Uterus (tissue), 4 donors: Measurements from ENCODE around the gene NCBP2L. TPM values are rescaled to one million over a fixed set of nuclear protein-coding genes. Genes with fewer than 3 reads are reported as not detected.

ENCODE experiments used
- DNase-seq, 2 donors: peaks; one replicate each; pipeline ENCODE4 v3.0.0-alpha.2; 2019 to 2020
- H3K27ac ChIP-seq, 2 donors: fragments of 200-600 bp; sonication (generic); 1 replicate in 1 of 2; 2 replicates in 1 of 2; pipeline ENCODE4 v1.5.1; 2016 to 2018
- H3K27me3 ChIP-seq, 2 donors: fragments of 200-600 bp; sonication (generic); one replicate each; pipeline ENCODE4 v1.5.1; 2018 to 2019; ENCODE audit warnings: control low read depth in 1 of 2
- H3K36me3 ChIP-seq, 2 donors: fragments of 200-600 bp; sonication (generic); one replicate each; pipeline ENCODE4 v1.5.1; 2019; ENCODE audit warnings: control low read depth in 1 of 2
- H3K4me1 ChIP-seq, 2 donors: fragments of 200-600 bp; sonication (generic); one replicate each; pipeline ENCODE4 v1.5.1; 2018 to 2019; ENCODE audit warnings: control low read depth in 1 of 2
- H3K4me3 ChIP-seq, 2 donors: fragments of 200-600 bp; sonication (generic); 1 replicate in 1 of 2; 2 replicates in 1 of 2; pipeline ENCODE4 v1.5.1; 2018 to 2019; ENCODE audit warnings: mild to moderate bottlenecking in 1 of 2
- H3K9me3 ChIP-seq, 2 donors: fragments of 200-600 bp; sonication (generic); one replicate each; pipeline ENCODE4 v1.5.1; 2019; ENCODE audit warnings: control low read depth in 1 of 2
- CTCF ChIP-seq, 4 experiments: fragments of 200-600 bp in 2 of 4; fragments of 450-650 bp in 2 of 4; sonication (generic) in 2 of 4; IDR thresholded peaks; one replicate each; pipeline ENCODE4 v1.5.1; 2016 to 2019; ENCODE audit warnings: antibody characterized with exemption in 4 of 4, mild to moderate bottlenecking in 2 of 4, moderate library complexity in 1 of 4
- POLR2A ChIP-seq, 2 donors: fragments of 450-650 bp; IDR thresholded peaks; one replicate each; pipeline ENCODE4 v1.6.1; 2016; ENCODE audit warnings: antibody characterized with exemption in 2 of 2, mild to moderate bottlenecking in 1 of 2, moderate library complexity in 1 of 2
- intact Hi-C: fragments of 100-400 bp; cut with DNase I; formaldehyde crosslinking; loops from one replicate; pipeline ENCODE4 v1.15.1; 2023; ENCODE audit warnings: low total_unique reads
- total RNA-seq, 4 donors: library from RNA; depleted of rRNA in 3 of 4; stranded (reverse); fragments of >200 nt in 3 of 4; gene quantifications; one replicate each; pipeline versions ENCODE4 v1.1.0 to v1.2.4, GENCODE V29; 2014 to 2023
- donor health status: DM: yes; HTN: yes; CAD: no.

The NCBP2L gene
- total RNA-seq, 4 donors from 2014 or later: not detected

DNA sequence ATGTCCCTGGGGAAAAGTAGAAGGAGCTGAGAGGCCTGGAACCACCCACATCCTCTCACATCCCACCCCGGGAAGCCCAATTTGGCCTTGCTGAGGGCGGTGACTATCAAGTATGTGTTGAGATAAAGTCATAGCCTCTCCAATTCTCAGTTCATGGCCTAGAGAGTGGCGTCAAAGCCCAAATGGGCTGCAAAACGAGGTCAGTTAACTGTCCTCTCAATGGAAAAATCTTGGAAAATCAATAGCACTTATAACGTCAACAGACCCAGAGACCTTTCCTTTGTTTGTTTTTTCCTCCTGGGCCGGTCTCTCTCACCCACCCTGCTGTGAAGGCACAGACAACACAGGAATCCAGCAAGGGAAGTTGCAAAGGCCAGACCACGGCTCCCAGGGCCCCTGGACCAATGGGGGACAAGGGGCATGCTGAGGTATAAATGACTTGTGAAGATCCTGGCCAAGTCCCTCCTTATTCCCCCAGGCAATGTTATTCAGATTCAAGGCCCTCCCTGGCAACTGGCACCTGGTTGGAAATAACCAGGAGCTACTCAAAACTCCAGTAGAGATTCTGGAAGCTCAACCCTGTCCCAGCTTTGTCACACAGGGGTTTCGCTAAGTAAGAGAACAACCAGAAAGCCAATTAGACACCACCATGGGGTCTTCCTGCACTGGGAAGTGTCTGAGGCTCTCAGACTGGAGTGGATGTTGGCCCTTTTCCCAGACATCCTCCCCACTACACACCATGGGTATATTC lies 40.6 kb upstream of the NCBP2L start:
- H3K9me3 ChIP-seq: no peaks in the 10 kb centered on the region
- intact Hi-C loops: no loop called here
- H3K27ac ChIP-seq: peak overlapping the region; percentile 31 to 44
- H3K4me1 ChIP-seq: peaks cover 4 to 7% of the 10 kb centered on the region in 2 donors
- TF ChIP-seq POLR2A (IDR thresholded peaks at IDR 0.05) (no peak), CTCF (IDR thresholded peaks at IDR 0.05) (no peak)
- H3K36me3 ChIP-seq: no peaks in the 10 kb centered on the region
- no peak overlapping the region for H3K4me3 ChIP-seq
- no peaks in the 10 kb centered on the region for H3K27me3 ChIP-seq
- no peak for DNase-seq

DNA sequence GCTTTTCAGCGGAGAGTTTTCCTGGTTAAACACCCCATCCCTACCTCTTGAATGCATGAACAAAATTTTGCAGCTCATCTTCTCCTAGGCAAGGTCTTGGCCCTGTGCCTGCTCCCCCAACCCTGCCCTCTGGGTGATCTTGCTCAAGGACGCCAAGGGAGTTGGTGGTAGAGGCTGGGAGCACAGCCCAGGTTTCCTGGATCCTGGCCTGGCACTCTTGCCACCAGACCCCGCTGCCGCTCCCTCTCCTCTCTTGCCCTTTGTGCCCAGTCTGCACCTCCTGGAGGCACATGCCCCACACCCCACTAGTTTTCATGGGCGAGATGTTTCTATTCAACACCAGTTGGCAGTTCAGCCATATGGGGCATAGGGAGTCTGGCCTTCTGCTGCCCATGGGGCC lies 39.3 kb upstream of the NCBP2L start:
- H3K27me3 ChIP-seq: no peaks in the 10 kb centered on the region
- intact Hi-C loops: no loop called here
- H3K9me3 ChIP-seq: no peaks in the 10 kb centered on the region
- TF ChIP-seq POLR2A (IDR thresholded peaks at IDR 0.05) (no peak), CTCF (IDR thresholded peaks at IDR 0.05) (no peak)
- H3K36me3 ChIP-seq: no peaks in the 10 kb centered on the region
- H3K27ac ChIP-seq: peak overlapping the region; percentile 45 to 93
- DNase-seq: peak in 1 of 2 donors; percentile 12
- peaks cover 10 to 12% of the 10 kb centered on the region in 2 donors for H3K4me1 ChIP-seq
- no peak overlapping the region for H3K4me3 ChIP-seq

DNA sequence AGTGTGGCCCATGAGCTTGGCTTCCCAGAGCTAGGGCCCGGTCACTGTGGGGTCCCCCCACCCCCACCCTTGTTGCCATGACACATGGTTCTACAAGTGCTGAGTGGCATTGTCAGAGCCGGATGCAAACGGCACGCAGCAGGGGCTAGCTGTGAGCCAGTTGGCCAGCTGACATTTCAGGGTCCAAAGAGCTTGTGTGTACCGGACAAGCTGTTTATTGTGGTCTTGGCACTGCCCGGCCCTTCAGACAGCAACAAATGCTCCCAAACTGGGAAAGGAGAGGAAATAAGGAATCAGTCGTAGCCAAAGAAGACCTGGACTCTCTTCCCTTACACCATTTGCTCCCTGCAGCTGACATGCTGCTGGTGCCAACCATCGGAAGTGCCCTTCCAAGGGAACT lies 38.8 kb upstream of the NCBP2L start:
- Histone ChIP-seq H3K27ac (peak overlapping the region; percentile 45 to 93), H3K4me3 (no peak overlapping the region), H3K36me3 (no peaks in the 10 kb centered on the region), H3K27me3 (no peaks in the 10 kb centered on the region), H3K9me3 (no peaks in the 10 kb centered on the region), H3K4me1 (peaks cover 12 to 15% of the 10 kb centered on the region in 2 donors)
- intact Hi-C loops: no loop called here
- TF ChIP-seq CTCF (IDR thresholded peaks at IDR 0.05) (no peak), POLR2A (IDR thresholded peaks at IDR 0.05) (no peak)
- DNase-seq: peak in 1 of 2 donors; percentile 16

DNA sequence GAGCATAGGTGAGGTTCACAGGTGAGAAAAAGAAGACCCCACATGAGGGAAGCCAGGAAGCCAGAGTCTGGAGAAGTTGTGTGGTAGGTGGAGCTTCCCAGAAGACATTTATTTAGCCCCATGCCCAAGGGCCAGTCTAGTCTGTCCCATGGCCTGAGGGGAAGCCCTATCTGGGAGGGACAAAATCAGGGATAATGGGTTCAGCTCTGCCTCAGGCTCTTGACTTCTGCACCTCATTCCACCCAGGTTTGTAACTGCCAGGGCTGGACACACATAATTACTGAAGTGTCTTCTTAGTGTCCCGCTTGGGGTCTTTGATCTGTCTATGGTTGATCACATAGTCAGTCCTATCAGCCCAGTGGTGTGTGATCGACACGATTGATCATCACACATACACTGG lies 38.0 kb upstream of the NCBP2L start:
- intact Hi-C loops: no loop called here
- Histone ChIP-seq H3K9me3 (no peaks in the 10 kb centered on the region), H3K4me1 (peaks cover 12 to 15% of the 10 kb centered on the region in 2 donors), H3K4me3 (no peak overlapping the region), H3K27ac (peak overlapping the region; percentile 93 to 95), H3K27me3 (no peaks in the 10 kb centered on the region), H3K36me3 (no peaks in the 10 kb centered on the region)
- no peak for DNase-seq
- TF ChIP-seq CTCF (IDR thresholded peaks at IDR 0.05) (no peak), POLR2A (IDR thresholded peaks at IDR 0.05) (no peak)

DNA sequence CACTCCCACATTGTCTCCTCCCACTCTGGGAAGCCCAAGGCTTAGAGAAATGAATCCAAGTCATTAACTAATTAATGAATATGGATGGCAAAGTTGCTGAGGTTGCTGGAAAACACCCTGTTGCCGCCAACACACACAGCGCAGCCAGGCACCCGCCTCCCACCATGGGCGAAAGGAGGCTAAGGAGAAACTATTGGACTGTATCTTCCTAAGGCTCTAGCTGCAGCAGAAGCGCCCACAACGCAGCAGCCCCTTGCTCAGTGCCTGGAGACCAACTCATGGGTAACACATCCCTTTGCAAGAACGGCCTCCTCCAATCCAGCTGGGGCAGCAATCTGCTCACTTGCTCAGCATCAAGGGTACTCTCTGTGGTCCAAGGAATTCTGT lies 36.1 kb upstream of the NCBP2L start:
- no peak overlapping the region for H3K4me3 ChIP-seq
- no peak for DNase-seq

More for the DNA sequence above, 36.1 kb upstream of the NCBP2L start:
- Histone ChIP-seq H3K9me3 (no peaks in the 10 kb centered on the region), H3K27me3 (no peaks in the 10 kb centered on the region), H3K4me1 (peaks cover 12 to 15% of the 10 kb centered on the region in 2 donors), H3K36me3 (no peaks in the 10 kb centered on the region), H3K27ac (peak overlapping the region; percentile 93 to 95)
- TF ChIP-seq POLR2A (IDR thresholded peaks at IDR 0.05) (no peak), CTCF (IDR thresholded peaks at IDR 0.05) (no peak)
- intact Hi-C loops: no loop called here
